NCI-H2196 treated with DMSO at 0.1 percent for 48 hours (cell line): ENCODE data around the gene LY9.

Experiments used
- DNase-seq: peaks from one replicate; lab custom pipeline; 2025; ENCODE audit not compliant: unreplicated experiment; lab: John Stamatoyannopoulos, UW

The LY9 gene

DNA sequence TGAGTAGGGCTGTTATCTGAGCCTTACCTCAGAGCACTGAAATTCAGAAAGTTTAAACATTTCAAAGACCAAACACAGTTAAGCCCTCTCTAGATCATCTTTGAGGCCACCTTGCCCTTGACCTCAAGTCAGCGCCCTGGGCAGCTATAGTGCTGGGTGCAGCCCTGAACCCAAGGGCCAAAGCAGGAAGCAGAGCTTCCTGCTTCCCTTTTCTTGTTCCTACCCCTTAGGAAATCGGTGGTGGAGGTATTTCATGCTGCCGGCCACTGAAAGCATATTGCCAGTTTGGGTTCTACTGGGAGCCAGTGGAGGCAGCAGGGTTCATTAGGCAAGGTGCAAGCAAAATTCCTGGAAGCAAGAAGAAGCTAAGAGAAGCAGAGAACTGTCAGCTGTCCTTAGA is 40.6 kb downstream of the LY9 start:
- no peak for DNase-seq

DNA sequence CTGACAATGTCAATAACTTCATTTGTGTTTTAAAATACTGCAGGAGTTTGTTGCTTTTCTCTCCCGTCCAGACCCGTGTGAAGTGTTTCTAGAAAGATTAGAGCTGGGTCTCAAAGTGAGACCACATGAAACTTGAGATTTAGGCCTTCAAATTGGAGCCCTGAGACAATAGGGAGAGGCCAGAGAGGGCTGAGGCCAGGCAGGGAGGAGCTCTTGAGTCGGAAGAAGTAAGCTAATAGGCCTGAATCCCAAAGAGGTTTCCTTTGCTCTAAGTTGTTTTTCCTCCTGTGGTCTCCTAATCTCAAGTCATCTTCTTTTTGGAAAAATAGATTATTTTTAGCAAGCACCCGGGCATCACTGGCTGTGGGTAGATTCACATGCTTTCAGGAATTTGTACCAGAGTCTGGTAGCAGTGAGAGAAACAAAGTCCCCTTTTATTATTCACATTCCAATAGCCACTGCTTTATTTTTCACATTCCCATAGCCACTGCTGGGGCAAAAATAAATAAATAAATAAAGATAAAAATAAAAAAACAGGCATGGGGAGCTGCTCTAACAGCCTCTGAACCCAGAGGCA is 41.1 kb downstream of the LY9 start:
- no peak for DNase-seq

DNA sequence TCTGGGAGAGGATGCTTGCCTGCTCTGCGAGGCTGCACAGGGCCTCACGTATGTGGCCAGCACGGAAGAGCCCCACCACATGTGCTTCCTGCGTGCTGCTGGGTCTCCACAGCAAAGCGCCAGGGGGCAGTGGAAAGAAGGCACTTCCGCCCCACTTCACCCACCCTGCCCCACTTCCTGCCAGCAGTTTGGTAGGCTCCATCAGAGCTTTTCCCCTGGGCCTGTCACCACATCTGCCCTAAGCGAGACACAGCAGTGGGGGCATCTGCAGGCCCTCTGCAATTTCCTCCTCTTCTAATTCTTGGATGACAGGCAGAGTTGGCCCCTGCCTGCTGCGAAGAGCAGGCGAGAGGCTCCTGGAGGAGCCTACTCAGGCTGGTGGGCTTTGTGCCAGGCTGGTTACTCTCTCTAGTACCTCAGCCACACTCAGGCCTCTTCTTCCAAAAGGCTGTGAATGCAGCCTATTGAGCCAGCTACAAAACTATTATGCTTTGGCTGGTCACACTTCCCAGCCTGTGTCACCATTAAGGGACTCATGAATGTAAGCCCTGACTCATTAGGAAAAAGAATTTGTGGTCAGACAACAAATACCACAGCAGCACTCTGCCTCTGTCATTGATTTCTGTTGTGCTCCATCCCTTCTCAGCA is 41.7 kb downstream of the LY9 start:
- no peak for DNase-seq

DNA sequence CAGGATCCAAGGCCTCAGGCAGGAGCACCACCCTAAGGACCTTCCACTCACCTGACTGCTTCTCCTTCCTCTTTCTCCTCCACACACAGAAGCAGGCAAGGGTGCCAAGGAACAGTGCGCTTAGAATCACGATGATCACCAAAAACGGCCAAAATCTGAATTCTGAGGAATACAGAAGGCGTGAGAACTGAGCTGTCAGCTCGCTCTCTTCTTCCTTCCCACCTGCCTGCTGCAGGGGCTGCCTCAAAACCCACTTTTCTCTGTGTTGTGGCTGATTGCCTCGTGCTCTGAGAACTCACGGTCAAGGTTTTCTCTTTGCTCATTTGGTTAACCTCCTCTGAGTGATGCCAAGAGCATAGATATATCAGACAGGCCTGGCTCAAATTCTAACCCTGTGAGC is 42.9 kb downstream of the LY9 start:
- DNase-seq, result no peak

DNA sequence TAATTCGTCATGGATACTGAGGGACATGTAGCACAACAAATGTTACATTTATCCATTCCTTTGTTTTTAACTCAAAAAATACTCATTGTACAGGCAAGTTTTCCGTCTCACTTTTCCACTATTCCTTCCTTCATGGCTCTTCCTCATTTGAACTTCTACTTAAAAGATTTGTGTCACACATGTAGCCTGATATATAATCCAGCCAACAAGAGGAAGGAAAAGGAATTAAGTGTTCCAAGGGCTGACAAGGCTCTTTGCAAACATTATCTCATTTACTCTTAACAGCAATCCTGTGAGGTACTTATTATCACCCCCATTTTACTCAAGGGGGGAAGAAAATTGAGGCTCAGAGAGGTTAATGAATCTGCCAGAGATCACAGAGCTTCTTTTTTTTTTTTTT is 43.8 kb downstream of the LY9 start:
- no peak for DNase-seq

DNA sequence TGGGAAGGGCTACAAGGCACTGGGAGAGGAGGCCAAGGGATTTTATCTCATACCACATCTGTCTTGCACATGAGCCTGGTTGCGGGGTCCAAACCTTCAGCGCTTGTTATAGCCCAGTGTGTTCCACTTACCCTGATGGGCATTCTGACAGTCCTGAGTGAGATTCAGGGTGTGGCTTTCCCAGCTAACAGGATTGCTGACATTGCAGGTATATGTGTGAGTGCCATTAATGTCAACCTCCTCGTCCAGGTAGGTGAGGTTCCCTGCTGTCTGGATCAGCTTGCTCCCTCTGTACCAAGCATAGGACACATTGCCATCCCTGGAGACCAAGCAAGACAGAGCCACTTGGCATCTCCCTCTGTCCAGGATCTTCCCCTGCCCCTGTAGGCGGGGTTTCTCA is 45.1 kb downstream of the LY9 start:
- DNase-seq, result no peak

DNA sequence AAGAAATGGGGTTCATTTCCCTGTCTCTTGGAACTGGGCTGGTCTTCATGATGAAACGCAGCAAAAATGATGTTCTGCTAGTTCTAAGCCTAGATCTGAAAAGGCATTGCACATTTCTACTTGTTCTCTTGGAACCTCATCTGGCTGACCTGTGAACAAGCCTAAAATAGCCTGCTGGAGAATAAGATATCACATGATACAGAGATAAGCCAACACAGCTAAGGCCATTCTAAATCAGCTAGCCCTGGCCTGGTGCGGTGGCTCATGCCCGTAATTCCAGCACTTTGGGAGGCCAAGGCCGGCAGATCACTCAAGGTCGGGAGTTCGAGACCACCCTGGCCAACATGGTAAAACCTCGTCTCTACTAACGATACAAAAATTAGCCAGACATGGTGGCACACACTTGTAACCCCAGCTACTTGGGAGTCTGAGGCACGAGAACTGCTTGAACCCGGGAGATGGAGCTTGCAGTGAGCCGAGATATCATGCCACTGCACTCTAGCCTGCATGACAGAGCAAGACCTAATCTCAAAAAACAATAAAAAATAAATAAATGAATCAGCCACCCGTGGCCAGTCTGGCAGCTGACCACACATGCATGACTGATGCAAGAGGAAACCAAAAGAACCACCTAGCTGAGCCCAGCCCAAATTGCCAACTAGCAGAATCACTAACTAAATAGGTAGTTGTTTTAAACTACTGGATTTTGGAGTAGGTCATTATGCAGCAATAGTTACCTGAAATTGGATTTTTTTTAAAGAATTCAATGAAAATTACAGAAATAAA is 48.7 kb downstream of the LY9 start:
- DNase-seq, result no peak

DNA sequence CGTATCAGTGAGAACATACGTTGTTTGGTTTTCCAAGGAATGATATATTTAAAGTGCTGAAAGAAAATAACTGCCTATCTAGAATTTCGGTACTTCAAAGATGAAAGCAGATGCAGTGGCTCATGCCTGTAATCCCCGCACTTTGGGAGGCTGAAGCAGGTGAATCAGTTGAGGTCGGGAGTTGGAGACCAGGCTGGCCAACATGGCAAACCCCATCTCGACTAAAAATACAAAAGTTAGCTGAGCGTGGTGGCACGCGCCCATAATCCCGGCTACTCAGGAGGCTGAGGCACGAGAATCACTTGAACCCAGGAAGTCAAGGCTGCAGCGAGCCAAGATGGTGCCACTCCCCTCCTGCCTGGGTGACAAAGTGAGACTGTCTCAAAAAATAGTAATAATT is 50.3 kb downstream of the LY9 start:
- no peak for DNase-seq

DNA sequence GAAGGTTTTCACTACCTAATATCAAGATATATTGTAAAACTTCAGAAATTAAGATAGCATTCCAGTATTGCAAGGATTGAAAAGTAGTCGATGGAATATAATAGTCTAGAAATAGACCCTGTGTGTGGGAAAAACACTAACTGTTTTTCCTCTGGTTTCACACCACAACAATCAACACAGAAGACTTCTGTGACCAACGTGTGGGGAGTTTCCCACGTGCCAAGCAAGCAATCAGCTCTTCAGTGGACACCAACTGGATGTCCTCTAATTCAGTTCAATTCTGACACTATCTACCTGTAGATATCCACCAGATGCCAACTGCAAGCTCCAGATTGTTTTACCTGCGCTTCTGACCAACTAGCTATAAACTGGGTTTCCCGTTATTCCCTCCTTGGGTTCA is 54.6 kb downstream of the LY9 start:
- no peak for DNase-seq

DNA sequence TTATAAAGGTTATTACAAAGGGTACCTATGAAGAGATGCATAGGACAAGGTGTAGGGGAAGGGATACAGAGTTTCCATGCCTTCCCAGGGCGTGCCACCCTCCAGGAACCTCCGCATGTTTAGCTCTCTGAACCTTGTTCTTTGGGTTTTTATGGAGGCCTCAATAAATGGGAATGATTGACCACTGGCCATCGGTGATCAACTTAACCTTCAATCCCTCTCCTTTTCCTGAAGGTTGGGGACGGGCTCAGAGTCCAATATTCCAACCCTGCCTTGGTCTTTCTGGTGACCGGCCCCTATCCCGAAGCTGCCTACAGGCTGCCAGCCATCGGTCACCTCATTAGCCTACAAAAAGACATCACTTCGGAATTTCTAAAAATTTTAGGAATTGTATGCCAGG is 55.0 kb downstream of the LY9 start:
- DNase-seq, result no peak

DNA sequence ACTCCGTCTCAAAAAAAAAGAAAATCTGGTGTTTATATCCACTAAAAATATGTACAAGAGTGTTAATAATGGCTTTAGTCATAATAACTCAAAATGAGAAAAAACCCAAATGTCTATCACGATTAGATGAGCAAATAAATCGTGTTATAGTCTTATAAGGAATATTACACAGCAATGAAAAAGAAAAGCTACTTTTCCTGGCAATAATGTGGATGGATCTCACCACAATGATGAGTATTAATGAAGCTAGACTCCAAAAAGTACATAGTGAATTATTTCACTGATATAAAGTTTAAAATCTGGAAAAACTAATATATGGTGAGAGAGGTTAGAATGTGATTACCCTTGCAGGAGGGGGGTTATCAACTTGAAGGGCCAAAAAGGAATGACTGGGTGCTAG is 57.0 kb downstream of the LY9 start:
- no peak for DNase-seq

DNA sequence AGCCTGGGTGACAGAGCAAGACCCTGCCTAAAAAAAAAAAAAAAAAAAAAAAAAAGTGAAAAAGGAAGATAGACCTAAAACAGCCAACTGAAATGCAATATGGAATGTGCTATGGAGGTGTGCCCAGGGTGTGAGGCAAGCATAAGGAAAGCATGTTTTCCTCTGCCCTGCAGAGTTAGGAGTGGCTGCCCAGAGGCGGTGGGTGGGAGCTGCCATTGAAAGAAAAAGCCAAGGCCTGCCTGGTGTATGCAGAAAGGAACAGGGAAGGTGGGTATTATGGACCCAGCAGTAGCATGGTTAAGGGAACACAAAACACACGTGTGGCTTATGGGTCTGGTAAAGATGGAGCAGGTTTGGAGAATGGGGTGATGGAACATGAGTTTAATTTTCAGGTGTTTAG is 57.8 kb downstream of the LY9 start:
- no peak for DNase-seq

DNA sequence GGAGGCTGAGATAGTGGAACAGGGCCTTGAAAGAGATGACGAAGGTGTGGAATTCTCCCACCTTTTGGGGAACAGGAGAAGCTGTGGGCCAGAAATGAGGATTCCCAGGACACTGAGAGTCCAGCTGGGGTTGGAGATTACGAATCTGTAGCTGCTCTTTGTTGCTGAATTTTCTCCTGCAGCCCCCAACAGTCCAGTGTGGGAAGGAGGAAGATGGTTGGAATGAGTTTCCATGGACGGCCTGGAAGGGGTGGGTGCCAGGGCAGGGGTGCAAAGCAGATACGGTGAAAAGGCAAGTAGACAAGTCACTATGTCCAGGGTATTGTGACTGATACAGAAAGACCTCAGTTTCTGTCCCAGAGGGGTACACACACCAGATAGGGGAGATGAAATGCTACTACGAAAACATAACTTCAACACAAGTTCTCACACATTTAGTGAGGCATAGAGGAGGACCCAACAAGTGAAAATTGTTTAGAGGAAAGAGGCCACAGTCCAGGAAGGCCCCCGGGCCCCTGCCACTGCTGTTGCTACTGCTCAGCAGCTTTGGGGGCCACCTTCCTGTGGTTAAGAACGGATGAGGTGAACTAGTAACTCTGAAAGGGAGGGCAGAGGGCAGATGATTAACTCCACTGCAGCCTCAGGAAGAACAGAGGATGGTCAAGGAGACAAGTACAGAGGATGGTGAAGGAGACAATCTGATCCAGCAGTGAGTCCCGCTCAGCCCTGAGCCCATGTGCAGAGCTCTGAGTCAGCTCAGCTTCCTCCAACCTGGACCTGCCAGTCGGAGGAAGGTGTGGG is 59.4 kb downstream of the LY9 start:
- DNase-seq, result no peak

DNA sequence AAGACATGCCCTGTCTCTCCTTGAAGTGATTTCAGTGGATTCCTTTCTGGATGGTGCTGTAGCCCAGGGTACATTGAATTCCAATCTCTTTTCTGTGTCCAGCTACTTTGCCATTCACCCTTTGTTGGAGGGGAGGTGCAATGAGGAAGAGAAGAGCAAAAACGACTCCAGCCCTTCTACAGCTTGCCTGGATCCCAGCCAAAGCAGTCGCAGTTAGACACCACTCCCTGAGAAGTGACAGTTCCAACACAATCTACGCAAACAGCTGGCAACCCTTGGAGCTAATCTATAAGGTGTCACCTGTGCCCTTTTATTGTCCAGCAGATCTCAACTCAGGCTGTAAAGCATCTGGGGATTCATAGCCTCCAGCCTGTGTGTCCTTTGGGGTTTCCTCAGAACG is 62.1 kb downstream of the LY9 start:
- no peak for DNase-seq

DNA sequence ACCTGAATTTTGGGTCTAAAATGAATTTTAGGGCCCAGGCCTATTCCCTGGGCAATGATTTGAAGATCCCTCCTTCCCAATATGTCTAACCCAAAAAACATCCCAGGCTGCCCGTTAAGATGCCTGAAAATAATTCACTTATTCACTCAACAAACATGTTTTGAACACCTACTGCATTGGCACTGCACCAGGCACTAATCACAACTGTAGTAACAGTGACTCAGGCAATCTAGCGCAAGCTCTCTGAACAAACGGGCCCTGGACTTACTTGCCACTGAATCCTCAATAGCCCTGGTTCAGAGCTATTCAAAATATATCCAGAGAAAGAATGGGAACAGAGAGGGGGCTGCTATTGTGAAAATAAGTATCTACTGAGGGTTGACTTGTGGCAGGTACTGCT is 62.5 kb downstream of the LY9 start:
- no peak for DNase-seq

DNA sequence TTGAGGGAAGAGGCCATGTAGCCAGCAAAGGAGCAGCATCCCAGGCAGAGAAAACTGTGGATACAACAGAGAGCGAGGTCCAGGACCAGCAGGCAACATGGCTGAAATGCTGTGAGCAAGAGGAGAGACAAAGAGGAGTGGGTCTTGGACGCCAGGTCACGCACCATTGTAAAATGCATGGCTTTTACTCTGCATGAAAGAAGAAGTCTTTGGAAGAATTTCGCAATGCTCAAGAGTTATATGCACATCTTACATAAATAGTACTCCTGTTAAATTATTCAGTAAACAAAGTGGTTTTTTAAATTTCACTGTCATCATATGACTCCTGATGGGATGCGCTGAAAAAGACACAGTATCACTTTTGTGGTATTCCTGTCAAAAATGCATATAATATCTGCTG is 63.2 kb downstream of the LY9 start:
- DNase-seq, result no peak

DNA sequence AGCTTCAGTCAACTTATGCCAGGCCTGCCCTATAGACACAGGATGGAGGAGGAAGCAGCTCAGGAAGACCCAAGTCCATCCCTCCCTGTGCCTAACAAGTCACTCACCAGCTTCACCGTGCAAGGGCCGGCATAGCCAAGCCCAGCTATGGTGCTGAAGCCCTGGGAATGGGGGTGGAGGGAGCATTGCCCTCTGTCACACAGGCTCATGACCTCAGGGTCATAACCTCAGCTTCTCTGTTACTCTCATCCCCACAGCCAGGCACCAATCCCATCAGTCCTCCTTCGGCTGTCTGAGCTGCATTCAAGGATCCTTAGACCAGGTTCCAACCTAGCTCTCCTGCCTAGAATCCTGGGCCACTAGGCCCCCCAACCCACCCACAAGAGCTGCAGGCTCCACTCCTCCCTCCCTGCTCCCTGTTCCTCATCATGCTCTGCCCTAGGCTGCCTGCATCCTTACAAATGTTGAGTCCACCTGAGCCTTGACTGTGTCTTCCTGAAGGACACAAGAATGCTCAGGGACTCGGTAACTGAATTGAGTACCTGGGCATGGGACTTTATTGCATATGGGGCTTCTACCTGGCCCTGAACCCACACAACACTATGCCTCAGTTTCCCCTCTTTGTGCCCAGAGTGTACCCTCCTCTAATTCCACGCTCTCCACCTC is 65.0 kb downstream of the LY9 start:
- no peak for DNase-seq

DNA sequence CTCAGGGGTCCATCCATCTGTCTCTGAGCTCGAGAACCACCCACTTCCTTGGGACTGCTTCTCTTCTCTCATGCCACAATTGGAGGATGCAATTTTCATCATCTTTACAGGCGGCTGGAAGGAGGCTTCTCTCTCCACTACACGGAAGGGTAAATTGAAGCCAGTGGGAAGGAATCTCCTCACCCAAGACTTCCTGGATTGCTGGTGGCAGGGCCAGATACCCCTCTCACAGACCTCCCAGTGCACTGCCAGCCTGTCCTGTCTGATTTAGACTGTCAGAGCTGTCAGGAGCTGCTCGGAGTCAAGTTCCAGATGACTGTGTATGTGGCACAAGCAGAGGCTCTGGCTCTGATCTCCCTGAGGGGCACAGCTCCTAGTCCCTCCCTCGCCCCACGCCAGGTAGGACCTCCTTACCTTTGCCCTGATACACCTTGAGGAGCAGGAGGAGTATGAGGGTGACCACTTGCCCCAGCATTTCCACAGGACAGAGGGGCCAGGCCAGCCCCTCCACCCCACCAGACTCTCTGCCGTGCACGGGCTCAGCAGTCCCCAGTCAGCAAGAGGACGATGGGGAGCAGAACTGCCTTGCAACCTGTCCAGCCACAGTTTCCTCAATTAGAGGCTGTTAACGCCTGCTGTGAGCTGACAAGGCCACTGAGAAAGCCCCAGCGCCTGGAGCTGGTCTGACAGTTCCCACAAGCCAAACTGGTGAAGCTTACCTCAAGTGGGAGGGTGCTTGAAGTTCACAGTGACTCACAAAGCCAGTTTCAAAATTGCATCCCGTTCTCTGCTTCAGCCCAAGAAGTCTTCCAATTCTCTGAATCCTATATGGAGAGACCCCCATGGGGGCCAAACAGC is 66.5 kb downstream of the LY9 start, which contains the start of gene CD244:
Gene CD244, minus strand, starts transcription at position 685 of the 858 bp plus-strand sequence. Its CDS starts 210 bp downstream, at position 475.
- no peak for DNase-seq

DNA sequence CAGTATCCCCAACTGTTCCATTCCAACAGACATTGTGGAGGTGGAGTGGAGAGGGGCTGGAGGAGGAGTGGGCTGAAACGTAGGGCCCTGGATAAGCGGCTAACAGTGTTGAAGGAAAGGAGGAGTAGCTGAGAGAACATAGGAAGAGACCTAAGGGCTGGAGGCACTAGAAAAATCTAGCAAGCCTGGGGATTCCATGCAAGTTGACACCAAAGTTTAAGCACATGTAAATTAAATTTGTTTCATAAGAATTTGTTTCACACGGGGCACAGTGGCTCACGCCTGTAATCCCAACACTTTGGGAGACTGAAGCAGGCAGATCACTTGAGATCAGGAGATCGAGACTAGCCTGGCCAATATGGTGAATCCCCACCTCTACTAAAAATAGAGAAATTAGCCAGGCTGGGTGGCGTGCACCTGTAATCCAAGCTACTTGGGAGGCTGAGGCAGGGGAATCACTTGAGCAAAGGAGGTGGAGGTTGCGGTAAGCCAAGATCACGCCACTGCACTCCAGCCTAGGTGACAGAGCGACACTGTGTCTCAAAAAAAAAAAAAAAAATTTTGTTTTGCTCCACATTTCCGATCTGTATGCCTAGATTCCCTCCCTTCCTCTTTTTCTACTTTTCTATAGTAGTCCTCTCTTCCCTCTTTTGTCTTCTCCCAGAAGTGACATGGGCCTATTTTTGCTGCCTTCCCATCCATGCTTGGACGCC is 67.2 kb downstream of the LY9 start:
- DNase-seq, result no peak

DNA sequence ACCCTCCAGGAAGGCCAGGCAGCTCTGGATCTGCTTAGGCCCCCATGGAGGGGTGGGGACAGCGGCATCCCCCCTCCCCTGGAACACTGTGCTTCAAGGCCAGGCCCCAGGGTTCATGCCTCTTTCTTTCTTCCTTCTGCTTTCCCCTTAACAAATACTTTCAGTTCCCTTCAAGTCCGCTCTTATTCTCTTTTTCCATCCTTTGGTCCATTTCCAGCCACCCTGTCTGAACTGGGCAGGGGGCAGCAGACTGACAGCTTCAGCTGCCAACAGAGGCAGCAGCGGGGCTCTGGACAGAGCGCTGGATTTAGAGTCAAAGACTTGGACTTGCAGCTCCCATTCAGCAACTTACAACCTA is 67.8 kb downstream of the LY9 start:
- DNase-seq, result no peak
